HG03103 (cell line): ENCODE measurements around the gene ZNF665.
"Not testable (repeated sequence)": the region's sequence is repeated elsewhere in the genome, so short reads cannot be mapped to it uniquely, and the experiment has no call there.

Experiments
- ATAC-seq: cut with Tn5 transposase; IDR thresholded peaks from one replicate; pipeline ENCODE4 v1.9.1; 2021; ENCODE audit warnings: low read depth; ENCODE audit not compliant: unreplicated experiment

Gene ZNF665

GRCh38 chr19:53192771-53193534 lies at the start of gene ZNF665:
TSS of gene ZNF665 (minus strand) at chr19:53193358. CDS start at chr19:53182898, 10,460 bp downstream.
- ATAC-seq, result no peak

GRCh38 chr19:53237114-53237777 lies 44.1 kb upstream of the ZNF665 start:
- no peak for ATAC-seq

GRCh38 chr19:53224606-53225005 lies 31.4 kb upstream of the ZNF665 start:
- ATAC-seq, result no peak

GRCh38 chr19:53222716-53223115 lies 29.6 kb upstream of the ZNF665 start:
- not testable (repeated sequence) for ATAC-seq

- ATAC-seq, result no peak
These were observed 19.7 kb upstream of the ZNF665 start for GRCh38 chr19:53212703-53213320.

GRCh38 chr19:53211554-53211953 lies 18.4 kb upstream of the ZNF665 start:
- not testable (repeated sequence) for ATAC-seq

- ATAC-seq, result no peak
These were observed 3.7 kb upstream of the ZNF665 start for GRCh38 chr19:53196777-53197396.

- no peak for ATAC-seq
These were observed 2.2 kb upstream of the ZNF665 start for GRCh38 chr19:53195265-53195903.

- ATAC-seq, result no peak
These were observed 521 bp upstream of the ZNF665 start for GRCh38 chr19:53193535-53194222.

GRCh38 chr19:53190253-53190652 lies 2.9 kb downstream of the ZNF665 start:
- ATAC-seq, result no peak

GRCh38 chr19:53189691-53190198 lies 3.4 kb downstream of the ZNF665 start:
- ATAC-seq, result not testable (repeated sequence)

GRCh38 chr19:53185155-53185882 lies 7.8 kb downstream of the ZNF665 start:
- not testable (repeated sequence) for ATAC-seq

GRCh38 chr19:53183146-53183764 lies 9.9 kb downstream of the ZNF665 start:
- no peak for ATAC-seq

- no peak for ATAC-seq
These were observed 11.0 kb downstream of the ZNF665 start for GRCh38 chr19:53182202-53182601.

- ATAC-seq, result no peak
These were observed 15.2 kb downstream of the ZNF665 start for GRCh38 chr19:53177986-53178385.

- ATAC-seq, result no peak
These were observed 20.3 kb downstream of the ZNF665 start for GRCh38 chr19:53172889-53173288.

GRCh38 chr19:53165691-53166091 lies 27.5 kb downstream of the ZNF665 start:
- ATAC-seq, result no peak

GRCh38 chr19:53161123-53161522 lies 32.0 kb downstream of the ZNF665 start:
- ATAC-seq, result no peak

- ATAC-seq, result no peak
These were observed 32.8 kb downstream of the ZNF665 start for GRCh38 chr19:53160350-53160749.
